T47D (cell line): ENCODE measurements around the gene TMX2.
"Not testable (repeated sequence)": the region's sequence is repeated elsewhere in the genome, so short reads cannot be mapped to it uniquely, and the experiment has no call there.

ENCODE experiments used
- DNase-seq, 2 experiments: peaks; one replicate each; pipeline versions ENCODE4 v3.0.0 to v3.0.0-alpha.2; 2011 to 2012; ENCODE audit warnings: low read depth in 1 of 2, low spot score in 1 of 2
- JUND ChIP-seq: IDR thresholded peaks from 2 replicates; pipeline ENCODE4 v1.6.1; 2012; ENCODE audit warnings: low read depth
- in situ Hi-C: cut with HindIII; loops from 2 replicates; pipeline ENCODE4 v1.10.0; 2016; ENCODE audit warnings: low sequenced_read_pairs, low pct_unique_long_range_greater_than_20kb

Gene TMX2, protein sequence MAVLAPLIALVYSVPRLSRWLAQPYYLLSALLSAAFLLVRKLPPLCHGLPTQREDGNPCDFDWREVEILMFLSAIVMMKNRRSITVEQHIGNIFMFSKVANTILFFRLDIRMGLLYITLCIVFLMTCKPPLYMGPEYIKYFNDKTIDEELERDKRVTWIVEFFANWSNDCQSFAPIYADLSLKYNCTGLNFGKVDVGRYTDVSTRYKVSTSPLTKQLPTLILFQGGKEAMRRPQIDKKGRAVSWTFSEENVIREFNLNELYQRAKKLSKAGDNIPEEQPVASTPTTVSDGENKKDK

DNA sequence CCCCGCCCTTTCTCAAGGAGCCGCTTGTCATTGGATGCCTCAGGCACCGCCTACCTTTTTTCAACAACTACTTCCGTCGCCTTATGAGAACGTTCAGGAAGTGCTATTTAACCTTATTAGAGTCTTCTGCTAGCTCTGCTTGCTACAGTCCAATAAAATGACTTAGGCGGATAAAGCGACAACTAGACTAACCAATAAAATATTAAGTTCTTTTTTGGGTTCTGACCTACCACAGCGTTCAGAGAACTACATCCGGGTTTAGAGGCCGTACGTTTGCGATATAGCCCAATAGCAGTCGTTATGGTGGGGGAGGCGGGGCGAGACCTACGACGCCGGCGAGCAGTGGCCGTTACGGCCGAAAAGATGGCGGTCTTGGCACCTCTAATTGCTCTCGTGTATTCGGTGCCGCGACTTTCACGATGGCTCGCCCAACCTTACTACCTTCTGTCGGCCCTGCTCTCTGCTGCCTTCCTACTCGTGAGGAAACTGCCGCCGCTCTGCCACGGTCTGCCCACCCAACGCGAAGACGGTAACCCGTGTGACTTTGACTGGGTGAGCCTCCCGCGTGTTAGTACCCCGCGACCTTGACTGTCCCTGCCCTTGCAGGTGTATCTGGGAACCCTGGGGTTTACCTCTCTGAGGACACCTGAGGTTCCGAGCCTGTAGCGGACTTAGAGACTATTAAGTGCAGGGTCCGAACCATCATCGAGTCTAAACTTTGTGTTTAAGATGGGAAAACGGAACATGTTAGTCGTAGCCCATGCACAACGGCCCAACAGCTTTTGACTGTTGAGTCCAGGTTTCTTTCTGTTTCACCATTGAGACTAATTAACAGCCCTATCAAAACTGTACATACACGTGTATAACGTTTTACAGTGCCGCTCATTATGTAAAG is at the start of gene TMX2:
TMX2 (plus strand) TSS at position 338 of the 895 bp plus-strand sequence; CDS start at position 364, 26 bp downstream.
- in situ Hi-C loops: no loop called here
- peak; percentile 92 to 100 for DNase-seq
- TF ChIP-seq JUND: no peak

- in situ Hi-C loops: no loop called here
- DNase-seq: peak in 1 of 2 experiments; percentile 71
These were observed 49.5 kb upstream of the TMX2 start for GRCh38 chr11:57662893-57663292.

GRCh38 chr11:57663975-57664374 is 48.4 kb upstream of the TMX2 start:
- no peak for TF ChIP-seq JUND
- in situ Hi-C loops: no loop called here
- DNase-seq: no peak

More at GRCh38 chr11:57662893-57663292, 49.5 kb upstream of the TMX2 start:
- TF ChIP-seq JUND: no peak

DNA sequence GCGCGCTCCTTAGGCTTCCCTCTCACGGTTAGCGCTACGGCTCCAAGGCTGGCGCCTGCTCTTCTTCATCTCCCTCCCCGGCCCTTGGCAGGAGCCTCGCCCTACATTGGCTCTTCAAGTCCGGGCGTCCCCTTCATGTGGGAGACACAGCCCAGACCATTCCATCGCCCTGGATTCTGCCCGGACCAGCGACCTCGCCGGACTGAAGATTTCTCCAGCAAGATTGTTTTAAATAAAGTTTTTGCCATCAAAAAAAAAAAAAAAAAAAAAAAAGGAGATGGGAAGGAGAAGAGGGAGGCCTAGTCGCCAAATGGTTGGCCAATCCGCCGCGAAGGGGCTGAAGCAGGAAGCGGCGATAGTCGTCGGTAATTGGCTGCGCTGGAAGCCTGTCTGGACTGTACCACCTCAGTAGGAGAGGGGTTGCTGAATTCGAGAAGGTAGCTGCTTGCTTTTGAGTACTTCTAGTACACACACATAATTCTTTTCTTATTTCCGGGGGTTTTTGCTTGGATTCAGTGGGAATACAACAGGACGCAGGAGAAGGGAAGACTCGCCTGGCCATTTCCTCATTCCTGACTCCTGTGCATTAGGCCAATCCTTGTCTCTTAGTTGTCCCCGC is 45.2 kb upstream of the TMX2 start:
- peak; percentile 40; the same call in 1 of the 2 replicates for TF ChIP-seq JUND
- in situ Hi-C loops: no loop called here
- peak; percentile 94 to 99 for DNase-seq

GRCh38 chr11:57667736-57668433 is 44.5 kb upstream of the TMX2 start, which contains the start of gene ZDHHC5:
Gene ZDHHC5 (plus strand): TSS chr11:57668114. CDS start chr11:57673091, 4,977 bp downstream.
- TF ChIP-seq JUND: no peak
- peak; percentile 99 to 100 for DNase-seq
- in situ Hi-C loops: no loop called here

DNA sequence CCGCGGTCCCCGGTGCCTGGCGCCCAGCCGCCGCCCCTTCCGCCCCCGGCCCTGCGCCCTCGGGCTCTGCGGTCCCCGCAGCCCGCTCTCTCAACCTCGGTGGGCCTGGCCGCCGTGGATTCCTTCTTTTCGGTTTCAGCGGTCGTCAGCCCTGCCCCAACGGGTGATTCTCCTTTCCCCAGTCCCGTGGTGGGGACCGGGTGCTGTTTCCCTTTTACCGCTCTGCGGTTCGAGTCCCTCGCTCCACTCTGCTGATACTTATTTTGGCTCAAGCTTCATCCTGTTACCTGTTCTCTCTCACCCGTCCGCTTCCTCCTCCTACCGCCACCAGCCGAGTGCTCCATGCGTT is 44.0 kb upstream of the TMX2 start:
- DNase-seq: peak in 1 of 2 experiments; percentile 52
- in situ Hi-C loops: no loop called here
- no peak for TF ChIP-seq JUND

- no peak for TF ChIP-seq JUND
- in situ Hi-C loops: no loop called here
- DNase-seq: no peak
These were observed 38.1 kb upstream of the TMX2 start for GRCh38 chr11:57674251-57674650.

DNA sequence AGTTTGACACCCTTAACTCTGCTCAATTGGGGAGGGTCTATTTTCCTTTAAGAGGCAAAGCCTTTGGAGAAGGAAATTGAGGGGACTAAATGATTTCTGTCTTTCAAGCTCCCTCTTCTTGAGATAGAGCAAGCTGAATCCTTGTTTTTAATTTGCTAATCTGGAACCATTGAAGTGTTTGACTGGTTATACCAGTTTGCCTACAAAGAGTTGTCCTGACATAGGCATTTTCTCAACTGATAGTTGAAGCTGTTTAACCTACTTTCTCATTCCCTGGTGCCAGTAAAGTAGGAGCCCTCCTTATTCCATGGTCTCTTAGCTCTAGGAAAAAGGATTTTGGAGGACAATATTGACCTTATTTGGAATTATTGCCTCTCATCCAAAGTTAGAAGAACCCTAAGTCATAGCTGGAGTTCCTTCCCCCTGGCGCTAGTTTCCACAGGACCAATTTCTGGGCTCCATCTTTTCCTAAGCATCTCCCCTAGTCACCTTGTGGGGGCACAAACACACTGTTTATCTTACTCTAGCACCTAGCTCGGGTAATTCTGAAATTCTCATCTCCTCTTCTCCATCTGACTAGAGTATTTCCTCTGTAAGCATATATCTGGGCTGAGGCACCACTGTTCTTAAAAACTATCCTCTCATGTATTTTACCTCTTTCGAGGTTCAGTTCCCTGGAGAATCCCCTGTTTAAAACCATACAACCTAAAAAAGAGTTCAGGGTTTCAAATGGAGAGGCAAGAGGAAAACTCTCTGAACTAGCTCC is 37.0 kb upstream of the TMX2 start:
- in situ Hi-C loops: no loop called here
- DNase-seq: peak in 1 of 2 experiments; percentile 62
- no peak for TF ChIP-seq JUND

DNA sequence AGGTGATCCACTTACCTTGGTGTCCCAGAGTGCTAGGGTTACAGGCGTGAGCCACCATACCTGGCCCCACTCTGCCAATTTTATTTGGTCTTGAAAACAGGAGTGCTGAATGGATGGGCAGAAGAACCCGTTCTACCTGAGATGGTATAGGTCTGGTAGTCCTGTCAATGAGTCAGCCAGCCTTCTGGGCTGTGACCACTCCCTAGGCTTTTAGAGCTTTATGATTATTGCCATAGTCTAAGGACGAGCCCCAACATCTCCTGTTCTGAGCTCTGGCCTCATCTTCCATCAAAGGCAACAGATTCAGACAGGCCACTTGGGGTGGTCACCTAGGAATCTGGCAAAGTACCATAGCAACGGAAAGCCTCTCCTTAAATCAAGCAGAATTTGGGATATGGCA is 33.0 kb upstream of the TMX2 start:
- in situ Hi-C loops: no loop called here
- no peak for DNase-seq
- no peak for TF ChIP-seq JUND

DNA sequence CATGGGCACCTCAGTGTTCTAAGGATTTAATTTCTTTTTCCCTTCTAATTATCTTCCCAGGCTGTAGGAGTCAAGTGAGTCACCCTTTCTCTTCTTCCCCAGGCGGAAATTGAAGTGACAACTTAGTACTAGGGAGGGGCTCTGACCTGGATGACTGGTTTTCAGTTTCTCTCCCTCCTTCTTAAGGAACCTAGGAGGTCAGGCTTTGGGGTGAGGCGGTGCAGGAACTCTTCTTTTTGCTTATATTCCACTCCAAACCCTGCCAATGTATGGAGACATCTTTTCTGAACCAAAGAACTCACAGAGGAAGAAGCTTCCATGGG is 31.9 kb upstream of the TMX2 start:
- DNase-seq: no peak
- in situ Hi-C loops: no loop called here
- no peak for TF ChIP-seq JUND

GRCh38 chr11:57681168-57681567 is 31.2 kb upstream of the TMX2 start:
- in situ Hi-C loops: no loop called here
- no peak for DNase-seq
- no peak for TF ChIP-seq JUND

GRCh38 chr11:57690474-57690873 is 21.9 kb upstream of the TMX2 start:
- DNase-seq, in situ Hi-C loops: not testable (repeated sequence)
